H1 (cell line): ENCODE measurements around the gene HAO1. TPM values are rescaled to one million over a fixed set of nuclear protein-coding genes. Genes with fewer than 3 reads are reported as not detected.

Experiments
- CTCF ChIA-PET: fragments of 300-600 bp; sonication (Branson Sonifier 250); formaldehyde crosslinking; loops from one replicate; lab custom pipeline; 2021; ENCODE audit not compliant: partially characterized antibody; lab: Charles Lee
- POLR2A ChIA-PET: fragments of 300-600 bp; sonication (Branson Sonifier 250); formaldehyde crosslinking; loops from one replicate; lab custom pipeline; 2021; ENCODE audit warnings: inconsistent platforms; ENCODE audit not compliant: partially characterized antibody; lab: Charles Lee
- DNase-seq, 2 experiments: peaks; one replicate each; pipeline versions ENCODE4 v3.0.0 to v3.0.0-alpha.2; 2010 to 2022; ENCODE audit warnings: low spot score in 2 of 2, low read depth in 1 of 2, mixed read lengths in 1 of 2
- FAIRE-seq: peaks from 2 replicates; lab custom pipeline; 2011; peaks lifted over from hg19 to GRCh38; lab: Jason Lieb, UNC
- H2AFZ ChIP-seq: 2 replicates; pipeline ENCODE4 v1.8.1; 2012; ENCODE audit warnings: low read length, inconsistent platforms
- H2AK5ac ChIP-seq: 2 replicates; pipeline ENCODE4 v1.6.1; 2013; ENCODE audit warnings: low read depth, low read length
- H2BK120ac ChIP-seq: replicated peaks from 2 replicates; pipeline ENCODE3; 2013; ENCODE audit warnings: low read depth, low read length, inconsistent platforms
- H2BK12ac ChIP-seq: 2 replicates; pipeline ENCODE4 v1.6.1; 2013; ENCODE audit warnings: low read depth, low read length
- H2BK15ac ChIP-seq: 2 replicates; pipeline ENCODE4 v1.6.1; 2013; ENCODE audit warnings: low read length
- H2BK20ac ChIP-seq: 2 replicates; pipeline ENCODE4 v1.6.1; 2013; ENCODE audit warnings: low read length
- H2BK5ac ChIP-seq: 2 replicates; pipeline ENCODE4 v1.6.1; 2013; ENCODE audit warnings: low read depth, low read length
- H3K14ac ChIP-seq: 2 replicates; pipeline ENCODE4 v1.6.1; 2013; ENCODE audit warnings: inconsistent platforms; ENCODE audit not compliant: insufficient read length
- H3K18ac ChIP-seq: 2 replicates; pipeline ENCODE4 v1.6.1; 2013; ENCODE audit warnings: low read length; ENCODE audit errors: extremely low read depth
- H3K23ac ChIP-seq: 2 replicates; pipeline ENCODE4 v1.6.1; 2013; ENCODE audit warnings: inconsistent platforms; ENCODE audit not compliant: insufficient read length
- H3K23me2 ChIP-seq: 2 replicates; pipeline ENCODE4 v1.6.1; 2013; ENCODE audit warnings: low read depth, low read length
- H3K27ac ChIP-seq: 2 replicates; pipeline ENCODE4 v1.6.1; 2011; ENCODE audit warnings: low read depth, low read length, inconsistent platforms
- H3K27me3 ChIP-seq, 4 experiments: replicated peaks in 1 of 4; 1 replicate in 1 of 4; 2 replicates in 3 of 4; pipeline versions ENCODE4 v1.6.1 to v1.8.1; 2011 to 2013; ENCODE audit warnings: low read length in 3 of 4, mild to moderate bottlenecking in 3 of 4, inconsistent platforms in 2 of 4, mixed read lengths in 2 of 4, moderate library complexity in 1 of 4; ENCODE audit not compliant: control insufficient read depth in 3 of 4, insufficient read depth in 3 of 4; ENCODE audit errors: extremely low read depth in 1 of 4
- H3K36me3 ChIP-seq, 4 experiments: 2 replicates each; pipeline versions ENCODE4 v1.6.1 to v1.8.1; 2011 to 2013; ENCODE audit warnings: mild to moderate bottlenecking in 4 of 4, low read length in 3 of 4, moderate library complexity in 2 of 4, control low read depth in 1 of 4, inconsistent platforms in 1 of 4; ENCODE audit not compliant: insufficient read depth in 4 of 4, control insufficient read depth in 2 of 4
- H3K4ac ChIP-seq: replicated peaks from 2 replicates; pipeline ENCODE3; 2013; ENCODE audit warnings: low read length, low read depth, mixed read lengths, inconsistent platforms; ENCODE audit not compliant: insufficient read length
- H3K4me1 ChIP-seq, 4 experiments: replicated peaks in 1 of 4; 1 replicate in 1 of 4; 2 replicates in 3 of 4; pipeline versions ENCODE4 v1.6.1 to v1.8.1; 2011 to 2013; ENCODE audit warnings: low read length in 3 of 4, inconsistent platforms in 2 of 4, mixed read lengths in 1 of 4; ENCODE audit not compliant: insufficient read depth in 4 of 4, control insufficient read depth in 3 of 4
- H3K4me2 ChIP-seq, 2 experiments: 2 replicates each; pipeline versions ENCODE4 v1.6.1 to v1.8.1; 2011 to 2013; ENCODE audit warnings: low read depth in 2 of 2, low read length in 2 of 2, control low read depth in 1 of 2, inconsistent platforms in 1 of 2, mild to moderate bottlenecking in 1 of 2; ENCODE audit not compliant: insufficient read depth in 1 of 2
- H3K4me3 ChIP-seq, 4 experiments: fragments of 200-600, 300-600 bp in 1 of 4; sonication (generic), shearing (Covaris generic), sonication (Bioruptor Twin) in 1 of 4; 2 replicates each; pipeline versions ENCODE4 v1.5.1 to v1.8.1; 2011 to 2016; ENCODE audit warnings: low read length in 4 of 4, low read depth in 3 of 4, control low read depth in 2 of 4, inconsistent platforms in 2 of 4, mild to moderate bottlenecking in 2 of 4, mixed read lengths in 1 of 4, moderate library complexity in 1 of 4; ENCODE audit not compliant: insufficient read depth in 2 of 4; ENCODE audit errors: extremely low read depth in 1 of 4
- H3K56ac ChIP-seq: replicated peaks from 2 replicates; pipeline ENCODE3; 2013; ENCODE audit warnings: low read depth, mild to moderate bottlenecking, mixed read lengths, low read length, inconsistent platforms; ENCODE audit not compliant: insufficient read length
- H3K79me1 ChIP-seq: 2 replicates; pipeline ENCODE4 v1.6.1; 2013; ENCODE audit warnings: low read depth, low read length, control low read depth
- H3K79me2 ChIP-seq, 2 experiments: 2 replicates each; pipeline versions ENCODE4 v1.6.1 to v1.8.1; 2012 to 2013; ENCODE audit warnings: low read length in 2 of 2, mild to moderate bottlenecking in 2 of 2, inconsistent platforms in 1 of 2; ENCODE audit not compliant: insufficient read depth in 2 of 2, control insufficient read depth in 1 of 2
- H3K9ac ChIP-seq, 4 experiments: replicated peaks in 1 of 4; 1 replicate in 1 of 4; 2 replicates in 3 of 4; pipeline versions ENCODE4 v1.6.1 to v1.8.1; 2011 to 2013; ENCODE audit warnings: low read depth in 3 of 4, low read length in 3 of 4, control low read depth in 2 of 4, mild to moderate bottlenecking in 2 of 4, moderate library complexity in 2 of 4, inconsistent platforms in 1 of 4; ENCODE audit errors: extremely low read depth in 1 of 4
- H3K9me3 ChIP-seq, 2 experiments: 2 replicates each; pipeline versions ENCODE4 v1.6.1 to v1.8.1; 2012 to 2013; ENCODE audit warnings: mild to moderate bottlenecking in 2 of 2, moderate library complexity in 2 of 2, control low read depth in 1 of 2, inconsistent platforms in 1 of 2, low read depth in 1 of 2, low read length in 1 of 2, mixed read lengths in 1 of 2; ENCODE audit not compliant: insufficient read depth in 2 of 2
- H4K20me1 ChIP-seq, 2 experiments: replicated peaks in 1 of 2; 2 replicates each; pipeline versions ENCODE3 to v1.8.1; 2011 to 2013; ENCODE audit warnings: inconsistent platforms in 2 of 2, low read length in 2 of 2, mild to moderate bottlenecking in 1 of 2; ENCODE audit not compliant: insufficient read depth in 2 of 2, control insufficient read depth in 1 of 2
- H4K5ac ChIP-seq: 2 replicates; pipeline ENCODE4 v1.6.1; 2013; ENCODE audit warnings: low read length, low read depth, mixed read lengths, inconsistent platforms; ENCODE audit not compliant: insufficient read length
- H4K8ac ChIP-seq: 2 replicates; pipeline ENCODE4 v1.8.0; 2013; ENCODE audit warnings: mild to moderate bottlenecking, moderate library complexity, low read length, inconsistent platforms; ENCODE audit not compliant: insufficient read depth; ENCODE audit errors: extremely low read depth
- H4K91ac ChIP-seq: replicated peaks from 2 replicates; pipeline ENCODE3; 2013; ENCODE audit warnings: low read length, mixed read lengths, inconsistent platforms; ENCODE audit not compliant: insufficient read length
- KDM4A ChIP-seq: IDR thresholded peaks from one replicate; pipeline ENCODE4 v1.7.1; 2012; ENCODE audit warnings: low read depth, mild to moderate bottlenecking, moderate library complexity, low read length, inconsistent platforms; ENCODE audit not compliant: severe bottlenecking
- WGBS, 2 experiments: shearing (Covaris generic) in 1 of 2; methylation state at CpG; one replicate each; pipeline versions ENCODE4 v1.1.6 to v1.1.7; 2013 to 2015; ENCODE audit warnings: low lambda C conversion rate in 2 of 2, mixed read lengths in 2 of 2, inconsistent platforms in 1 of 2, low coverage in 1 of 2, missing lambda C conversion rate in 1 of 2; ENCODE audit not compliant: insufficient replicate concordance in 2 of 2, insufficient coverage in 1 of 2, insufficient read length in 1 of 2; ENCODE audit errors: extremely low coverage in 1 of 2, missing lambda C conversion rate in 1 of 2; 5-methylcytosine and 5-hydroxymethylcytosine counted together
- polyA plus RNA-seq, 7 experiments: library from polyadenylated mRNA; depleted of rRNA in 3 of 7; stranded (reverse) in 5 of 7; unstranded in 2 of 7; fragments of >200 nt in 5 of 7; fragments of 200-250 nt in 2 of 7; gene quantifications; 1 replicate in 5 of 7; 2 replicates in 1 of 7; 4 replicates in 1 of 7; pipeline versions ENCODE4 v1.2.1 to v1.2.3, GENCODE V29; 2011 to 2013; ENCODE audit warnings: missing spikeins in 2 of 7, mixed read lengths in 2 of 7
- total RNA-seq: library from RNA; stranded (reverse); fragmentation: NEBNext Ultra II Directional; extraction: Animal tissue kit (Norgen Biotek cat#: 25700); gene quantifications from 2 replicates; pipeline ENCODE4 v1.2.1, GENCODE V29; 2021

The HAO1 gene
- total and polyA plus RNA-seq, 2 of the 8 experiments (the other 6 are each of a cell fraction or from before 2014, with no cell fraction given): not detected

GRCh38 chr20:7971536-7972280 is 31.4 kb upstream of the HAO1 start:
- Histone ChIP-seq H3K27ac (no peak overlapping the region), H3K79me2 (no peaks in the 10 kb centered on the region), H4K8ac (no peak overlapping the region), H3K9me3 (no peaks in the 10 kb centered on the region), H3K23me2 (no peaks in the 10 kb centered on the region), H2BK12ac (no peak overlapping the region), H3K14ac (no peak overlapping the region), H2BK5ac (no peak overlapping the region), H3K4me2 (no peak overlapping the region), H4K5ac (no peak overlapping the region), H3K9ac (no peak overlapping the region), H3K27me3 (peaks cover 0 to 1% (median 0%) of the 10 kb centered on the region in 4 experiments; a peak in 1 of 7 replicates), H2BK20ac (no peak overlapping the region), H3K18ac (no peak overlapping the region), H4K91ac (no peak overlapping the region), H3K4me3 (no peak overlapping the region), H2BK15ac (no peak overlapping the region), H2BK120ac (no peak overlapping the region), H3K4ac (no peak overlapping the region), H2AK5ac (no peak overlapping the region)
- CTCF ChIA-PET: interaction anchor here (1.0 to 1.6 kb wide), 5 partner anchors 9 to 35 kb away, joined by 3 to 9 read pairs (median 5); no protein-coding TSS in a partner anchor
- FAIRE-seq: no peak
- 96% methylated on average over 2 of the region's 2 CpGs; no CpG with 5 or more reads in 1 of the 2 experiments for WGBS, 2 experiments
- no peak for DNase-seq
- TF ChIP-seq KDM4A: no peak
- TF ChIP-seq, all 59 proteins: peak for 0
- H3K36me3 ChIP-seq: no peaks in the 10 kb centered on the region
- no peaks in the 10 kb centered on the region for H3K79me1 ChIP-seq
- no peak overlapping the region for H3K56ac ChIP-seq
- H2AFZ ChIP-seq: no peak overlapping the region
- no peaks in the 10 kb centered on the region for H4K20me1 ChIP-seq
- no peak overlapping the region for H3K23ac ChIP-seq
- no peaks in the 10 kb centered on the region for H3K4me1 ChIP-seq
- POLR2A ChIA-PET: no interaction called here
